Smooth muscle cell (in vitro differentiated cells): ENCODE data around the gene ANP32B. TPM values are rescaled to one million over a fixed set of nuclear protein-coding genes. Genes with fewer than 3 reads are reported as not detected.
"Not testable (repeated sequence)": the region's sequence is repeated elsewhere in the genome, so short reads cannot be mapped to it uniquely, and the experiment has no call there.

Experiments
- DNase-seq: peaks from one replicate; lab custom pipeline; 2025; ENCODE audit not compliant: unreplicated experiment; lab: John Stamatoyannopoulos, UW
- H2AFZ ChIP-seq: fragments of 200-600 bp; sonication (generic); 2 replicates; pipeline ENCODE4 v1.6.0; 2016; ENCODE audit warnings: antibody characterized with exemption, low read depth, mild to moderate bottlenecking
- H3F3A ChIP-seq: fragments of 200-600 bp; sonication (generic); 2 replicates; pipeline ENCODE4 v1.6.0; 2017; ENCODE audit warnings: antibody characterized with exemption, low read depth
- H3K27ac ChIP-seq: fragments of 200-600 bp; sonication (generic); 2 replicates; pipeline ENCODE4 v1.5.1; 2016; ENCODE audit warnings: low read depth, mild to moderate bottlenecking
- H3K27me3 ChIP-seq: fragments of 200-600 bp; sonication (generic); 2 replicates; pipeline ENCODE4 v1.6.1; 2016; ENCODE audit warnings: low read depth, mild to moderate bottlenecking
- H3K36me3 ChIP-seq: fragments of 200-600 bp; sonication (generic); 2 replicates; pipeline ENCODE4 v1.5.1; 2016; ENCODE audit warnings: low read depth
- H3K4me1 ChIP-seq: fragments of 200-600 bp; sonication (generic); 2 replicates; pipeline ENCODE4 v1.5.1; 2016; ENCODE audit warnings: low read depth
- H3K4me2 ChIP-seq: fragments of 200-600 bp; sonication (generic); 2 replicates; pipeline ENCODE4 v1.6.0; 2016; ENCODE audit warnings: mild to moderate bottlenecking
- H3K4me3 ChIP-seq: fragments of 200-600 bp; sonication (generic); 2 replicates; pipeline ENCODE4 v1.5.1; 2016; ENCODE audit warnings: mild to moderate bottlenecking
- H3K79me2 ChIP-seq: fragments of 200-600 bp; sonication (generic); 2 replicates; pipeline ENCODE4 v1.6.0; 2016; ENCODE audit warnings: low read depth, mild to moderate bottlenecking
- H3K9ac ChIP-seq: fragments of 200-600 bp; sonication (generic); 2 replicates; pipeline ENCODE4 v1.6.0; 2016; ENCODE audit warnings: low read depth
- H3K9me3 ChIP-seq: fragments of 200-600 bp; sonication (generic); replicated peaks from 2 replicates; pipeline ENCODE4 v1.5.1; 2016; ENCODE audit warnings: low read depth
- H4K20me1 ChIP-seq: fragments of 200-600 bp; sonication (generic); 2 replicates; pipeline ENCODE4 v1.6.0; 2016; ENCODE audit warnings: low read depth
- CTCF ChIP-seq: fragments of 200-600 bp; sonication (generic); IDR thresholded peaks from 2 replicates; pipeline ENCODE4 v1.5.1; 2017; ENCODE audit warnings: borderline replicate concordance, mild to moderate bottlenecking, antibody characterized with exemption; ENCODE audit not compliant: insufficient read depth, poor library complexity, severe bottlenecking
- WGBS: methylation state at CpG from one replicate; pipeline ENCODE4 v1.1.7; 2016; ENCODE audit warnings: low lambda C conversion rate; 5-methylcytosine and 5-hydroxymethylcytosine counted together
- polyA plus RNA-seq: library from polyadenylated mRNA; unstranded; fragments of >200 nt; fragmentation: Nextera tagmentation; extraction: Ambion mirVana; gene quantifications from 2 replicates; pipeline ENCODE4 v1.2.1, GENCODE V29; 2016
- total RNA-seq: library from RNA; depleted of rRNA; stranded (reverse); fragments of >200 nt; gene quantifications from 2 replicates; pipeline ENCODE4 v1.2.3, GENCODE V29; 2014

The ANP32B gene
- total and polyA plus RNA-seq, 2 experiments from 2014 or later: 21.3 to 52.4 TPM

GRCh38 chr9:97972753-97973152 is 10.4 kb upstream of the ANP32B start:
- H3F3A ChIP-seq: no peaks in the 10 kb centered on the region
- H3K36me3 ChIP-seq: no peaks in the 10 kb centered on the region
- no peaks in the 10 kb centered on the region for H3K9me3 ChIP-seq
- WGBS: 91% methylated on average over 4 of the region's 4 CpGs
- DNase-seq: no peak
- no peak for TF ChIP-seq CTCF
- H3K79me2 ChIP-seq: no peaks in the 10 kb centered on the region
- H3K9ac ChIP-seq: no peak overlapping the region
- no peak overlapping the region for H3K27ac ChIP-seq
- no peaks in the 10 kb centered on the region for H3K4me1 ChIP-seq
- H3K27me3 ChIP-seq: no peaks in the 10 kb centered on the region
- no peak overlapping the region for H2AFZ ChIP-seq
- no peak overlapping the region for H3K4me3 ChIP-seq
- no peaks in the 10 kb centered on the region for H4K20me1 ChIP-seq
- H3K4me2 ChIP-seq: no peak overlapping the region

GRCh38 chr9:97975376-97975775 is 7.8 kb upstream of the ANP32B start:
- Histone ChIP-seq H3F3A (no peaks in the 10 kb centered on the region), H3K36me3 (no peaks in the 10 kb centered on the region), H4K20me1 (no peaks in the 10 kb centered on the region), H3K4me2 (no peak overlapping the region), H3K9me3 (no peaks in the 10 kb centered on the region), H3K4me3 (no peak overlapping the region), H3K79me2 (no peaks in the 10 kb centered on the region), H3K27me3 (no peaks in the 10 kb centered on the region), H3K27ac (no peak overlapping the region), H3K4me1 (no peaks in the 10 kb centered on the region), H3K9ac (no peak overlapping the region), H2AFZ (no peak overlapping the region)
- no peak for DNase-seq
- WGBS: 77% methylated on average over 1 of the region's 1 CpG
- no peak for TF ChIP-seq CTCF

GRCh38 chr9:97976633-97977032 is 6.5 kb upstream of the ANP32B start:
- H3K79me2 ChIP-seq, H3K27me3 ChIP-seq, H4K20me1 ChIP-seq, H3K4me1 ChIP-seq, H3K4me2 ChIP-seq, H2AFZ ChIP-seq, H3K9me3 ChIP-seq, DNase-seq, H3K4me3 ChIP-seq, H3K36me3 ChIP-seq, H3F3A ChIP-seq, H3K9ac ChIP-seq, H3K27ac ChIP-seq: not testable (repeated sequence)
- WGBS: 91% methylated on average over 10 of the region's 10 CpGs

GRCh38 chr9:97978371-97979130 is 4.6 kb upstream of the ANP32B start:
- Histone ChIP-seq H3K27me3 (no peaks in the 10 kb centered on the region), H3K9ac (no peak overlapping the region), H3K4me3 (no peak overlapping the region), H3K9me3 (no peaks in the 10 kb centered on the region), H2AFZ (no peak overlapping the region), H3K36me3 (no peaks in the 10 kb centered on the region), H3K79me2 (peaks cover 2% of the 10 kb centered on the region), H3K4me2 (no peak overlapping the region), H4K20me1 (no peaks in the 10 kb centered on the region), H3K4me1 (peaks cover 13% of the 10 kb centered on the region), H3F3A (peaks cover 5% of the 10 kb centered on the region), H3K27ac (no peak overlapping the region)
- DNase-seq: no peak
- TF ChIP-seq CTCF: no peak
- WGBS: 93% methylated on average over 3 of the region's 3 CpGs
